Sigmoid colon (tissue), 4 donors: Measurements from ENCODE around the gene ARHGEF1.

ENCODE experiments used
- CTCF ChIP-seq, 4 experiments: fragments of 450-650 bp in 3 of 4; fragments of 200-600 bp in 1 of 4; IDR thresholded peaks; one replicate each; pipeline ENCODE4 v1.5.1; 2016 to 2019; ENCODE audit warnings: antibody characterized with exemption in 4 of 4, mild to moderate bottlenecking in 3 of 4, moderate library complexity in 2 of 4
- EP300 ChIP-seq, 4 donors: sonication (generic); formaldehyde crosslinking; IDR thresholded peaks; one replicate each; pipeline ENCODE4 v1.6.1; 2017; ENCODE audit warnings: antibody characterized with exemption in 4 of 4
- POLR2AphosphoS5 ChIP-seq, 4 donors: sonication (generic); formaldehyde crosslinking; IDR thresholded peaks; one replicate each; pipeline ENCODE4 v1.6.1; 2017; ENCODE audit warnings: antibody characterized with exemption in 4 of 4

DNA sequence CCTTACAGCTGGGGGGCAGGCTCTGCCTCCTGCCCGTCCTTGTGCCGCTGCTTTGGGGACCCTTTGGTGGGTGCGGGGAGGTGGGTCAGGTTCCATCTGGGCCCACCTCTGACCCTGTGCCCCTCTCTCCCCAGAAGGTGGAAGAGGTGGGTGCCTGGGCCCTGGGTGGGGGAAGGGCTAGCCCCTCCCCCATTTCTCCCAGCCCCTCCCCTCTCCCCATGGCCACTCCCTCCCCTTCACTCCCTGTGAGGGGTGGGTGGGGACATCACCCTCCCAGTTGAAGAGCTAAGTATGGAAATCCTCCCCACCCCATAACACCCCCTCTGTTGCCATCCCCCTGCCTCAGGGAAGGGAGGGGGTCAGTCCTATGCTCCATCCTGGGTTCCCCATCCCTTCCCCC is 14.2 kb downstream of the ARHGEF1 start:
- TF ChIP-seq CTCF (IDR thresholded peaks at IDR 0.05) (no peak), EP300 (IDR thresholded peaks at IDR 0.05) (no peak), POLR2AphosphoS5 (IDR thresholded peaks at IDR 0.05) (no peak)
